ENCODE measurements around the gene LONRF2.

LONRF2 gene

DNA sequence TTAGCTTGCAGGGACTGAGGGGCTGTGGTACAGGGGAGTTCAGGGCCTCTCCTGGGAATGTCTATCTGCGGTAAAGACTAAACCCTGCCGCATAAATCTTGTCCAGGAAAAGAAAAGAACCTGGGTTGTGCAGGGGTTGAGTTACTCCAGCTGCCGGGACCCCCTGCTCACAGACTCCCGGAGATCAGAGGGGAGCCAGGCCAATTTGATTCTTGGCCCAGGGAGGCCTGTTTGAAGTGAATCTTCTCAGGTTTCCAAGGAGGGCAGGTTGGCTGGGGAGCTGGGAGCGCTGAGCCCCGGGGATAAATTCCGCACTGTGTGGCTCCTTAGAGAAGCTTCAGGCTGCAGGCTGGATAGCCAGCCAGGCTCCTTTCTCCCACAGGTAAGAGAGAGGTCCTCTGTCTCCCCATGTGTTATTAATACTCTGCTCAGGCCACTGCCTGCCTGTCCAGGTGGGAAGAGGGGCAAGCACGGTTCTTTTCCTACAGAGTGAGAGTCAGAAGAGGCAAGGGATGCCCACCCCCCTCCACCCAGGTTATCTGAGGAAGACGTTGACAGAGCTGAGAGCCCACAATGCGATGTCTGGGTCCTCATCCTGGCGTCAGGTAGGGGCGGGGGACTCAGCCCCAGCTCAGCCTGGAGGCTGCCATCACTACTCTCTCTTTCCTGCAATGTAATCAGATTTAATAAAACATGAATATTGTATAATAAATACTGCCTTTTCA, 82.7 kb downstream of the LONRF2 start:
- in situ Hi-C loops (cut with MboI; ENCODE audit: low sequenced_read_pairs): no loop called here

- in situ Hi-C loops (cut with MboI; ENCODE audit: low sequenced_read_pairs): no loop called here
These were observed 83.8 kb downstream of the LONRF2 start for GRCh38 chr2:100238471-100238870.

DNA sequence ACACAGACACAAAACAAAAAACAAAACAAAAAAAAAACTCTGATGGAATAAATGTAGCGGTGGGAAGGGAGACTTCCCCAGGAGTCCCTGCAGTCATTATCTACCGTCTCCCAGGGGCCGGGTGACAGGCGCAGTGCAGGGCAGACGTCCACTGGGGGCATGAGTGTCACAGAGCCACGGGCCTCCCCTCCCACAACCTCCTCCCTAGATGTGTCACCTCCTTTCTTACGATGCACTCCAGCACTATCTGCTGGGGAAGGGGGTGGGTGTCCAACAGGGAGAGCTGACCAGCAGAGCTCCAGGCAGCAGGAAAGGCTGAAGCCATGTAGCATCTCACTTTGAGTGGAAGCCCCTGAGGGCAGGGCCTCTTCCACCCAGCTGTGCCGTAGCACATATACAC, 84.5 kb downstream of the LONRF2 start:
- in situ Hi-C loops (cut with MboI; ENCODE audit: low sequenced_read_pairs): no loop called here

DNA sequence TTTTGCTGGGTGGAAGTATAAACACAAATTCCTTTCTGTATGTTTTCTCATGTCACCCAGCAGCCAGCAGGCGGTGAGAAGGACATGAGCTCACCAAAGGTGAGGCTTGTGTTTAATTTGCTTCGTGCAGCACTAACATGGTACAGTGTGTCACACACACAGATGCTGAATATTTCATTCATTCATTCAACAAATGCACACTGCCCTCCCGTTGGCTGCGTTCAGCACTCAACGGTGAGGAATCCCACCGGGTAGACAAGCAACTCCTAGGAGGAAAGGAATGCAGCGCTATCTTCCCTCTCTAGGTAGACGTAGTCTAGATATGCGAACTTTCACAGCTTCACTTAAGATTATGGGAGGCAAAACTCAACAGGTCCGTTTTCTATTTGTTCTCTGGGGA, 85.1 kb downstream of the LONRF2 start:
- in situ Hi-C loops (cut with MboI; ENCODE audit: low sequenced_read_pairs): no loop called here

GRCh38 chr2:100236166-100236565, 86.1 kb downstream of the LONRF2 start:
- in situ Hi-C loops (cut with MboI; ENCODE audit: low sequenced_read_pairs): no loop called here

GRCh38 chr2:100235581-100235980, 86.7 kb downstream of the LONRF2 start:
- in situ Hi-C loops (cut with MboI; ENCODE audit: low sequenced_read_pairs): no loop called here

GRCh38 chr2:100235098-100235497, 87.2 kb downstream of the LONRF2 start:
- in situ Hi-C loops (cut with MboI; ENCODE audit: low sequenced_read_pairs): no loop called here

- in situ Hi-C loops (cut with MboI; ENCODE audit: low sequenced_read_pairs): no loop called here
These were observed 88.2 kb downstream of the LONRF2 start for GRCh38 chr2:100234141-100234540.

- in situ Hi-C loops (cut with MboI; ENCODE audit: low sequenced_read_pairs): no loop called here
These were observed 89.2 kb downstream of the LONRF2 start for GRCh38 chr2:100233061-100233460.

DNA sequence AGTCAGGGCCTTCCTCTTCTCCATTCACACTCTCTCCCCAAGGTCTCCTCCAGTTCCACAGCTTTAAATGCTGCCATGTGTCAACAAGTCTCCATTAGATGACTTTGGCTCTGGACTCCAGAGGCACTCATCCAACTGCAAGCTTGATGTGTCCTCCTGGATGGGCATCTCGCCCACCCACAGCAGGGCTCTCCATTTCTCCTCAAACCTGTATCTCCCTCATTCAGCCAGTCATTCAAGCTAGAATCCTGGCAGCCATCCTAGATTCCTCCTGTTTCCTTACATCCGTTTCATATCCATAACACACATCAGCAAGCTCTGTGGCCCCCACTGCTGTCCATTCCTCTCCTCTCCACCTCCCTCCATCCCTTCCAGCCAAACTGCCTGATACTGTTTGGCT, 91.5 kb downstream of the LONRF2 start:
- in situ Hi-C loops (cut with MboI; ENCODE audit: low sequenced_read_pairs): no loop called here

GRCh38 chr2:100228967-100229366, 93.3 kb downstream of the LONRF2 start:
- in situ Hi-C loops (cut with MboI; ENCODE audit: low sequenced_read_pairs): no loop called here

DNA sequence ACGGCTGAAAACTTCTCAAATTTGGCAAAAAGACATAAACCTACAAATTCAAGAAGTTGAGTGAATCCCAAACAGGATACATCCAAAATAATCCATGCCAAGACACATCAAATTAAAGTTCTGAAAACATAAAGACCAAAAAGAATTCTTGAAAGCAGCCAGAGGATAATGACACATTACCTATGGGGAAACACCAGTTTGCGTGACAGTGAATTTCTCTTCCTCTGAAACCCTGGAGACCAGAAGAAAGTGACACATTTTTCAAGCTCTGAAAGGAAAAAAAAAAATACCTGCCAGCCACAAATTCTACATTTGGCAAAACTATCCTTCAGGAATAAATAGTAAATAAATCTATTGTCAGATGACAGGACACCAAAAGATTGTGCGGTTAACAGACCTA, 93.9 kb downstream of the LONRF2 start:
- in situ Hi-C loops (cut with MboI; ENCODE audit: low sequenced_read_pairs): no loop called here

- in situ Hi-C loops (cut with MboI; ENCODE audit: low sequenced_read_pairs): no loop called here
These were observed 97.2 kb downstream of the LONRF2 start for GRCh38 chr2:100224988-100225710.

DNA sequence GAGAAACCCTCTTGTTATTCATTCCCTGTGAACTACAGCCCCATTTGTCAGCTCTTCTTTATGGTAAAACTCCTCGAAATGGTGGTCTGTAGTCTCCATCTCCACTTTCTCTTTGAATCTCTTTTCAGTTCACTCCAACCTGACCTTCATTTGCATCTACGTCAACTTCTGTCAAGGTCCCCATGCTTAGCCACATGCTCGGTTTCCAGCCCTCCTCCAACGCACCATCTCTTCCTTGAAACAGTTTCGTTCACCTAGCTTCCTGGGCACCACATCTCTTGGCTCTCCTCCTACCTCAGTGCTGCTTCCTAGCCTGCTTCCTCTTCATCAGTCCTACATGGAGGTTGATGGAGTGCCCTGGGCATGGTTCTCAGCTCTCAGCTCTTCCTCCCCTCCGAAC, 98.8 kb downstream of the LONRF2 start:
- in situ Hi-C loops (cut with MboI; ENCODE audit: low sequenced_read_pairs): no loop called here

Measured in HL-60/S4 treated with retinoic acid at 250 ng/mL for 4 days and 3 days (cell line).